ENCODE results near the gene NAV1. TPM values are rescaled to one million over a fixed set of nuclear protein-coding genes. Genes with fewer than 3 reads are reported as not detected.
"Not testable (repeated sequence)": the region's sequence is repeated elsewhere in the genome, so short reads cannot be mapped to it uniquely, and the experiment has no call there.

The NAV1 gene, protein sequence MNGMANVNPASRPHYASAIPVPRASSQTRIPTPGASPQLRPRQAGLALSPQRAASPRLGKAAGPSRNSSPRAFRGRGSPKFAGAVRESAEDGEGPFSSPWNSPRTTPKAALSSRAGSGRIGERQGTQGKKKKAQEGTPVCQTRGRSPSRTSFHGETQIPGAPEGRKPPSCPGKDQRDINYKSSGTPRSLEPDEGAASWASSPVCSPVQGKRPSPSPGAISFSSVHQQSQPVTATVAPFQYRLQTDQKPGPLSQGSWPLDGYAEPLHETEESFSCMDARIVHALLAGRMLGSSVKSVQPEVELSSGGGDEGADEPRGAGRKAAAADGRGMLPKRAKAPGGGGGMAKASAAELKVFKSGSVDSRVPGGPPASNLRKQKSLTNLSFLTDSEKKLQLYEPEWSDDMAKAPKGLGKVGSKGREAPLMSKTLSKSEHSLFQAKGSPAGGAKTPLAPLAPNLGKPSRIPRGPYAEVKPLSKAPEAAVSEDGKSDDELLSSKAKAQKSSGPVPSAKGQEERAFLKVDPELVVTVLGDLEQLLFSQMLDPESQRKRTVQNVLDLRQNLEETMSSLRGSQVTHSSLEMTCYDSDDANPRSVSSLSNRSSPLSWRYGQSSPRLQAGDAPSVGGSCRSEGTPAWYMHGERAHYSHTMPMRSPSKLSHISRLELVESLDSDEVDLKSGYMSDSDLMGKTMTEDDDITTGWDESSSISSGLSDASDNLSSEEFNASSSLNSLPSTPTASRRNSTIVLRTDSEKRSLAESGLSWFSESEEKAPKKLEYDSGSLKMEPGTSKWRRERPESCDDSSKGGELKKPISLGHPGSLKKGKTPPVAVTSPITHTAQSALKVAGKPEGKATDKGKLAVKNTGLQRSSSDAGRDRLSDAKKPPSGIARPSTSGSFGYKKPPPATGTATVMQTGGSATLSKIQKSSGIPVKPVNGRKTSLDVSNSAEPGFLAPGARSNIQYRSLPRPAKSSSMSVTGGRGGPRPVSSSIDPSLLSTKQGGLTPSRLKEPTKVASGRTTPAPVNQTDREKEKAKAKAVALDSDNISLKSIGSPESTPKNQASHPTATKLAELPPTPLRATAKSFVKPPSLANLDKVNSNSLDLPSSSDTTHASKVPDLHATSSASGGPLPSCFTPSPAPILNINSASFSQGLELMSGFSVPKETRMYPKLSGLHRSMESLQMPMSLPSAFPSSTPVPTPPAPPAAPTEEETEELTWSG (N-terminal part only)
- 0.23 TPM for polyA plus RNA-seq (2012; ENCODE audit: low read depth, missing spikeins)

DNA sequence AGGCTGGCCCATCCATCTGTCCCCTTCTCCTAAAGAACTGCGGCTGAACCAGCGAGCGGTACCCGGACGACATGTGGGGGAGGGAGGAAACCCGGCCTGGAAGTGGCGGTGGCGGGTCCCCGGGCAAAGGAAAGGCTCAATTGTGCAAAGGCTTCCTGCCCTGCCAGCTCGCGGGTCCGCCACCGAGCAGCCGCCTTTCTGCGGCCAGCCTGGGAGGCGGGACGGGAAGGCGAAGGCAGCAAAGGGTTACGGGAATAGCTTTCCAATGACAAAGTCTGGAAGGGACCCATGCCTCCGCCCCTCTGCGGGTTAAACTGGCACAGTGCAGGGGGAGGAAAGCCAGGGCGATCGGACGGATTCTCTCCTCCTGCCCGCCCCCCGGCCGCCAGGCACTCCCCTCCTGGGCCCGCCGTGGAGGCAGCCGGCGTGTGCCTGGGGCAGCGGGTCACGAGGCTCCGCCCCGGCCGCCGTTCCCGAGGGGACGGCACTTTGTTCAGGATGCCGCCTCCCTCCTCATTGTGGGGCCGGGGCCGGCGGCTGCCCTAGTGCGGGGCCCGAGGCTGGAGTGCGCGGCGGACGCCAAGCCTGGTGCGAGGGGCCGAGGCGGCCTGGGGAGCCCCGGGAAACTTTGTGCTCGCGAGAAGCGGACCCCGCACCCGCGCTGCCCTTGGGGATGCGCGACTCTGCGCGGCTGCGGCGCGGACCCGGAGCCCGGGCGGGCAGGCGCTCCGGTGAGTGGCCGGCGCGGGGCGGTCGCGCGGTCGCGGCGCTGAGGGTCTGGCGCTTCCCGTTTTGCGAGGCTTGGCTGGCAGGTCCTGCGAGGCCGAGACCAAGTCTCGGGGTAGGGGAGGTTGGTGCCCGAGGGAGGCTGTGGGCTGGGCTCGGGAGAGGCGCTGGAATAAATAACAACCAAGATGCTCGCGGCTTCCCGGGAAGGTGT is at the start of gene NAV1:
TSS of gene NAV1 (plus strand) at position 516 of the 940 bp plus-strand sequence. CDS start 83,758 bp downstream, outside the sequence.
- TF ChIP-seq PAX5 (IDR thresholded peaks at IDR 0.05; ENCODE audit: insufficient read depth, low read length, severe bottlenecking) = no peak
- TF ChIP-seq POLR2A (IDR thresholded peaks at IDR 0.05; ENCODE audit: low read depth, low read length) = no peak
- TF ChIP-seq POLR2AphosphoS5 (IDR thresholded peaks at IDR 0.05; ENCODE audit: low read depth, low read length) = no peak
- no peak for TF ChIP-seq TAF1 (IDR thresholded peaks at IDR 0.05; ENCODE audit: low read depth, low read length)
- TF ChIP-seq SPI1 (IDR thresholded peaks at IDR 0.05; ENCODE audit: low read depth, low read length) = no peak
- TF ChIP-seq POU2F2 (IDR thresholded peaks at IDR 0.05; ENCODE audit: low read depth, low read length) = no peak
- DNase-seq (ENCODE audit: insufficient read length, low spot score) = no peak
- FAIRE-seq = no peak

- no peak for TF ChIP-seq POLR2A (IDR thresholded peaks at IDR 0.05; ENCODE audit: low read depth, low read length)
- TF ChIP-seq POU2F2 (IDR thresholded peaks at IDR 0.05; ENCODE audit: low read depth, low read length) = no peak
- no peak for TF ChIP-seq SPI1 (IDR thresholded peaks at IDR 0.05; ENCODE audit: low read depth, low read length)
- no peak for TF ChIP-seq PAX5 (IDR thresholded peaks at IDR 0.05; ENCODE audit: insufficient read depth, low read length, severe bottlenecking)
- TF ChIP-seq POLR2AphosphoS5 (IDR thresholded peaks at IDR 0.05; ENCODE audit: low read depth, low read length) = no peak
- TF ChIP-seq TAF1 (IDR thresholded peaks at IDR 0.05; ENCODE audit: low read depth, low read length) = no peak
- FAIRE-seq (no peak), DNase-seq (ENCODE audit: insufficient read length, low spot score) (no peak)
Measured at GRCh38 chr1:201489643-201490261, 49.2 kb upstream of the NAV1 start.

DNA sequence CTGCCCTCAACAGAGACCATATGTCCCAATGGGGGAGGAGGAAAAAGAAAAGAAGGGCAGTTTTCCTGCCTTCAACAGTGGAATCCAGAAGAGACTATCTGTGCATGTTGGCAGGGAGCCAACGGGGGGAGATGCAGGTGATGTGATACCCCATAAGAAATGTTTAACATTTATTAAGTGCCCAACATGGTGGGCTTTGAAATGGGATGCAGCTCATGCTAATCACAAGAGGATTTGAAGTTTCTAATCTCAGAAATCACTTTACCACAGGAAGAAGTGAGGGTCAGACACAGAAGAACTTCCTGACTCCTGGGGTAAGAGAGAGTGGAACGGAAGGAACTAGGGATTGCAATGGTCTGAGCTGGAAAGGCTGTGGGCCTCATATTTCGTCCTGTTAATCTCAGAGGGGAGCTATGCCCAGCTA is 48.2 kb upstream of the NAV1 start:
- no peak for FAIRE-seq
- TF ChIP-seq POLR2AphosphoS5 (IDR thresholded peaks at IDR 0.05; ENCODE audit: low read depth, low read length) = no peak
- TF ChIP-seq SPI1 (IDR thresholded peaks at IDR 0.05; ENCODE audit: low read depth, low read length) = no peak
- no peak for TF ChIP-seq POU2F2 (IDR thresholded peaks at IDR 0.05; ENCODE audit: low read depth, low read length)
- TF ChIP-seq POLR2A (IDR thresholded peaks at IDR 0.05; ENCODE audit: low read depth, low read length) = no peak
- no peak for TF ChIP-seq TAF1 (IDR thresholded peaks at IDR 0.05; ENCODE audit: low read depth, low read length)
- TF ChIP-seq PAX5 (IDR thresholded peaks at IDR 0.05; ENCODE audit: insufficient read depth, low read length, severe bottlenecking) = no peak
- no peak for DNase-seq (ENCODE audit: insufficient read length, low spot score)

DNA sequence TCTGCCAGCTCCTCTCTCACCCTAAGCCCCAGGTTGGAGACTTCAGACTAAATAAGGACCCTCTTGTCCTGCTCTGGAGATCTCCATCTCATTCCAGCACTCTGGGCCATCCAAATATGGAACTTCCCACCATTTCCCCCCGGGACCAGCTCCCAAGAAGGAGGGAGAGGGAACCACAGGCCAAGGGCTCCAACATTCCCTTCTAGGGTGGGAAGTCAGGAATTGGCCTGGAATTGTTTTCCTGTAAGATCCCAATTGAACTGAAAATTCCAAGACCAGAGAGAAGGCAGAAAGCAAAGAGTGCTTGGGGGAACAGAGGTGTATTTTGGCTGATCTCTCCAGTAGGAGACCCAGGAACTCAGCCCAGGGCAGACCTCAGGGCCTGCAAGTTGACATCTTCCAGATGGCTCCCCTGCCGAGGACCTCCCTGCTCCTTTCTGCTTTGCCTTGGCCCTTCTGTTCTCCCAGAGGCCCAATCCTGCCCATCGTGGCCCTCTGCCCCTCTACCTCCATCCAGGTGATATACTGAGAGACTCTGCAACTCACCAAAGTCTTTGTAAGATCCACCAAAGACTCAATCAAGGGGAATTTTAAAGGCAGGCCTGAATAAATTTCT is 46.9 kb upstream of the NAV1 start:
- no peak for DNase-seq (ENCODE audit: insufficient read length, low spot score)
- no peak for FAIRE-seq
- no peak for TF ChIP-seq TAF1 (IDR thresholded peaks at IDR 0.05; ENCODE audit: low read depth, low read length)
- TF ChIP-seq PAX5 (IDR thresholded peaks at IDR 0.05; ENCODE audit: insufficient read depth, low read length, severe bottlenecking) = no peak
- no peak for TF ChIP-seq POU2F2 (IDR thresholded peaks at IDR 0.05; ENCODE audit: low read depth, low read length)
- TF ChIP-seq SPI1 (IDR thresholded peaks at IDR 0.05; ENCODE audit: low read depth, low read length) = no peak
- TF ChIP-seq POLR2A (IDR thresholded peaks at IDR 0.05; ENCODE audit: low read depth, low read length) = no peak
- no peak for TF ChIP-seq POLR2AphosphoS5 (IDR thresholded peaks at IDR 0.05; ENCODE audit: low read depth, low read length)

GRCh38 chr1:201493026-201493656 is 45.8 kb upstream of the NAV1 start:
- FAIRE-seq; DNase-seq (ENCODE audit: insufficient read length, low spot score): not testable (repeated sequence)

DNA sequence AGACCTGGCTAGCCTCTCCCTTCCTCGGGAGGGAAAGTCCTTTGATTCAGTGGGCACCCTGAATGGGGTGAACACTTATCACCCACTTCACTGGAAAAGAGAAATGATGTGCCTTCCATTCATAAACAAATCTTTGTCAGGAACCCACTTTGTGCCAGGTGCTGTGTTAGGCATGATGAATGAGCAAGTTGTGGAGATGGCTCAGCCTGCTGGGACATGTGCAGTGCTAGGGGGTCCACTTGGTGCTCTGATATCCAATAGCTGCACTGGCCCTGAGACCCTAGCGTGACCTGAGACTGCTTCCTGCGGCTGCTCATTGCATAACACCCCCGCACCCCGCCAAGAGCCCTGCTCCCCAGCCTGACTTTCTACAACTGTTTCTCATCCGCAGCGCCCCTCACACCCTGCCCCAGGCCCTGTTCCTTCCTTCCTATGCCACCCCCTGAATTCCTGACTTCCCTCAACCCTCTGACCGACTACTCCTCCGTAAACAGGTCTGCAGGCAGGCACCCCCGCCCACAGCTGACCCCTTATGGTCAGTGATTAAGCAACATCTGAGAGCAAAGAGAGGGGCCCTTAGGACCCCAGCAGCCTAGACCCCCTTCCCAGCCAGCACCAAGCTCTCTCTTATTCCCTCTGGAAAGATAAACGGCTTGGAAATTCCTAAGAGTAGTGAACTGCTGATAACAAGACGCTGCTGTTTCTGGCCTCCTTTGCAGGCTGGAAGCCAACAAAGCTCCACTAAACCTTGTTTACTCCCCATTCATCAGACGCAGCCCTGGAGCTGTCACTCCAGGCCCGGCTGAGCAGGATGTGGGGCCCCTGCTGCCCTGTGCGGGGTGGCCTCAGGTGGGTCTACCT is 44.9 kb upstream of the NAV1 start:
- TF ChIP-seq PAX5 (IDR thresholded peaks at IDR 0.05; ENCODE audit: insufficient read depth, low read length, severe bottlenecking) (no peak), SPI1 (IDR thresholded peaks at IDR 0.05; ENCODE audit: low read depth, low read length) (no peak), POLR2AphosphoS5 (IDR thresholded peaks at IDR 0.05; ENCODE audit: low read depth, low read length) (no peak), POU2F2 (IDR thresholded peaks at IDR 0.05; ENCODE audit: low read depth, low read length) (no peak), TAF1 (IDR thresholded peaks at IDR 0.05; ENCODE audit: low read depth, low read length) (no peak), POLR2A (IDR thresholded peaks at IDR 0.05; ENCODE audit: low read depth, low read length) (no peak)
- no peak for DNase-seq (ENCODE audit: insufficient read length, low spot score)
- no peak for FAIRE-seq

Data from GM12891 (cell line).